ENCODE measurements around the gene CPNE6.

CPNE6 gene

DNA sequence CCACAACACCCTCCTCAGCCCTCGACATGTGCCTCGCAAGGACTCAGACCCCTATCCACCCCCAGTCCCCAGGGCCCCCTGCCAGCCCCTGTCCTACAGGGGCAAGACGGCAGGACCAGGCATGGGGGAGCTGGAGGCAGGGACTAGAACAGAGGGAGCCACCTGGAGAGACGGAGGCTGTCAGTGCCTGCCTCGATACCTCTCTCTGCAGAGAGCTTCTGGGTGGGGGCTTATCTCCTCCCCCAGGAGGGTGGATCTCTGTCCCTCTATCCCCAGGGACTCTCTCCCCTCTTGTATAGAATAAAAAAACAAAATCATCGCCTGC is 2.0 kb upstream of the CPNE6 start:
- DNase-seq (ENCODE audit: low read depth in 2 of 2): no peak

GRCh38 chr14:24070285-24071143 is 848 bp upstream of the CPNE6 start:
- no peak for DNase-seq (ENCODE audit: low read depth in 2 of 2)

DNA sequence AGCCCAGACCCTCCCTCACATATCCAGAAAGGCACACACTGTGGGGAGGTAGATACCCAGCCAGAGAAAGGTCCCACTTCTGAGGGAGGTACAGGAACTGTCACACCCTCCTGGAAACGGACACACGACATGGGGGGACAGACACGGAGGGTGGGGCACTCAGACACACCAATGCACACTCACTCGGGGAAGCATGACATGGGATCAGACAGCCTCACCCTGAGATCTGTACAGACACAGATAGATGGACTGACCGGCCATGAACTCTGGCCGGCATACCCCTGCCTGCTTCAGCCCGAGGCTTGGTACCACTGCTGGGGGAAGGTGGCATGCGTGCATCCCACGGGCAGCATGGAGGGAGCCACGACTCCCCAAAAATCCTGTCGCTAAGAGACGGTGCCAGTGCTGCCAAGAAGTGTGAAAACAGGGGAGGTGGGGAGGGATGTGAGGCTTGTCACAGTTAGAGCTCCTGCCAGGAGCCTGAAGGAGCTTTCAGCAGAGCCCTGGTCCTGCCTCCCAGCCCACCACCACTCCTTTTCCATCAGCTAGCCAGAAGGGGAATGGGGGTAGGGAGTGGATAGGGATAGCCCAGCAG is 571 bp downstream of the CPNE6 start:
- no peak for DNase-seq (ENCODE audit: low read depth in 2 of 2)

GRCh38 chr14:24072436-24072835 is 1.1 kb downstream of the CPNE6 start:
- no peak for DNase-seq (ENCODE audit: low read depth in 2 of 2)

DNA sequence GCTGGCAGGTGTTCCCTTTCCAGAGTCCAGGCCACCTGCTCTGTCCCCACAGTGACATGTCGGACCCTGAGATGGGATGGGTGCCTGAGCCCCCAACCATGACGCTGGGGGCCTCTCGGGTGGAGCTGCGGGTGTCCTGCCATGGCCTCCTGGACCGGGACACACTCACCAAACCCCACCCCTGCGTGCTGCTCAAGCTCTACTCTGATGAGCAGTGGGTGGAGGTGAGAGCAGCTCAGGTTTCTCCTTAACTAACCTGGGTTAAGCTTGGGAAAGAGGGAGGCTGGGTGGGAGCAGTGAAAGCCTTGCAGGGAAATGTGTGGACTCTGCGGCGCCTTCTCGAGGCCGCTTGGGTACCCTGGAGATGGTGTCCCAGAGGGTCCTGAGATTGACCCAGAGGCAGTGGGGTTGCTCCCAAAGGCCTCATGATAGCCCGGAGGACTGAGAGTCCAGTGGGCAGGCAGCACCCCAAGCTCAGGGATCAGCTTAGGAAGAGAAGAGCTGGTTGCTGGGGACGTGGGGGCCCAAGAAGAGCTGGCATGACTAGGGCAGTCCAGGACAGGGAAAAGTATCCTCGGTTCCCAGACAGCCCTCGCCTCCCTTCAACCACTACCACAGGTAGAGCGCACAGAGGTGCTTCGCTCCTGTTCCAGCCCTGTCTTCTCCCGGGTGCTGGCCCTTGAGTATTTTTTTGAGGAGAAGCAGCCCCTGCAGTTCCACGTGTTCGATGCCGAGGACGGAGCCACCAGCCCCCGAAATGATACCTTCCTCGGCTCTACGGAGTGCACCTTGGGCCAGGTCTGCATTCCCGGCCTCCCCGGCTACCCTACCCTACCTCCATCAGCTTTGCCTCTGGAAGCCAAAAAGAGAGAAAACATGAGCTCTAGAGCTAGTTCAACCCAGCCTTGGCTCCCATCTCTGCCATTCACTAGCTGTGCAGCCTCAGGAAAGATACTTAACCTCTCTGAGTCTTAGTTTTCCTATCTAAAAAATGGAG is 1.8 kb downstream of the CPNE6 start:
- DNase-seq (ENCODE audit: low read depth in 2 of 2): no peak

DNA sequence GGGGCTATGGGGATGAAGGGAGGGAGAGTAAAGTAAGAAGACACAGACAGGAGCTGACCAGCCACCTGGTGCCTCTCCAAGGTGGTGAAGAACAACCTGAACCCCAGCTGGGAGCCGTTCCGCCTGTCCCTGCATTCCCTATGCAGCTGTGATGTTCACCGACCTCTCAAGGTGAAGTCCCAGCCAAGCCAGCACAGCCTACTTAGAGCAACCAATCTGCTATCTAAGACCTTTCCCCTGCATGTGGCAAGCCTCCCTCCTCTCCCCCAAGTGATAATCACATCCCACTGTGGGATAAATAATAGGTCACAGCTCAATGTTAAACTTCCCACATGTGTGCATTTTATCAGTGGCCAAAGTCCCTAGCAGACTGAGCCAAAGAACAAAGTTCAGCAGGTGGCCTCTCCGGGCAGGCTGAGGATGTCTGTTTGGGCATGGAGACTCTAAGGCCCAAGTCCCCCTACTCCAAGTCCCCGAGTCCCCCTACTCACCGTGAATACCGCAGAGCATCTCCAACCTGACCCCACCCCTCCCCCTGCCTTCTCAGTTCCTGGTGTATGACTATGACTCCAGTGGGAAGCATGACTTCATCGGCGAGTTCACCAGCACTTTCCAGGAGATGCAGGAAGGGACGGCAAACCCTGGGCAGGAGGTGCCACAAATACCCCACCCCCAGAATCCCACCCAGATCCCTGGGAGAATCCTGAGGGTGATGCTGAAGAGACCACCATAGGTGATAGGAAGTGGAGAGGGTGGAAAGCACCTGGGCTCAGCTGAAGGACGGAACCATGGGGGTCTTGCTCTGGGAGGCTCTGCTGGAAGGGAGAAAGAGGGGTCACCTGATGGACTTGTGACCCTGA is 3.5 kb downstream of the CPNE6 start:
- no peak for DNase-seq (ENCODE audit: low read depth in 2 of 2)

DNA sequence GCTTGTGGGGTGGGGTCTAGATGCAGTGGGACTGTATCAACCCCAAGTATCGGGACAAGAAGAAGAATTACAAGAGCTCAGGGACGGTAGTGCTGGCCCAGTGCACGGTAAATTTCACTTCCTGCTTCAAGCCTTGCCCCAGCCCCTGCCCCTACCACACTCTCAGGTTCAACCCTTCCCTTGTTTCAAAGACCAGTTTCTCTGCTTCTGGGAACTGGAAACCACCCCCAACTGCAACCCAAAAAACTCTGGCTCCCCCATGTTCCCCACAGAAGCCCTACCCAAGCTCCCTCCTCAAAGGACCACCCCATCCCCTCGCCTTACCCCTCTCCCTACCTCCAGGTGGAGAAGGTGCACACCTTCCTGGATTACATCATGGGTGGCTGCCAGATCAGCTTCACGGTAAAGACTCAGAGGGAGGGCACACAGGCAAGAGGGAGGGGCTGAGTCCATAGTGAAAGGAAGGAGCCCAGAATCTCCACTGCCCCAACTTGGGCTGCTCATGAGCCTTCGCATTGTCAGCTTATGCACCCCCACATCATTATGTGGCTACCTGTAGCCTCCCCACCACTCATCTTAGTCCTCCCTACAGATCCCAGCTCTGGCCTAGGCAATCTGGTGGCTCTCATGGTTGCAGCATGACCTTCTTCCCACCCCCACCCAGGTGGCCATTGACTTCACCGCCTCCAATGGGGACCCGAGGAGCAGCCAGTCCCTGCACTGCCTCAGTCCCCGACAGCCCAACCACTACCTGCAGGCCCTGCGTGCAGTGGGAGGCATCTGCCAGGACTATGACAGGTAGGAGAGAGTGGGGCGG is 4.3 kb downstream of the CPNE6 start:
- no peak for DNase-seq (ENCODE audit: low read depth in 2 of 2)

DNA sequence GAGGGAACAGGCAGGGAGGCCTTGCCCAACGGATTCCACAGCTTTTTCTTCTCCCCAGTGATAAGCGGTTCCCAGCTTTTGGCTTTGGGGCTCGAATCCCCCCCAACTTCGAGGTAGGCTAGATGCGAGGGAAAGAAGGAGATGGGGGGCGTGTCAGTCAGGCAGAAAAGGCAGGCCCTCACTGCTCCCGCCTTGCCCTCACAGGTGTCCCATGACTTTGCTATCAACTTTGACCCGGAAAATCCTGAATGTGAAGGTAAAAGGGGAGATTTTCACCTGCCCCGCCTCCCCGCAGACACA is 4.9 kb downstream of the CPNE6 start:
- DNase-seq (ENCODE audit: low read depth in 2 of 2): no peak

- no peak for DNase-seq (ENCODE audit: low read depth in 2 of 2)
Observed at GRCh38 chr14:24077086-24077485, 5.7 kb downstream of the CPNE6 start.

DNA sequence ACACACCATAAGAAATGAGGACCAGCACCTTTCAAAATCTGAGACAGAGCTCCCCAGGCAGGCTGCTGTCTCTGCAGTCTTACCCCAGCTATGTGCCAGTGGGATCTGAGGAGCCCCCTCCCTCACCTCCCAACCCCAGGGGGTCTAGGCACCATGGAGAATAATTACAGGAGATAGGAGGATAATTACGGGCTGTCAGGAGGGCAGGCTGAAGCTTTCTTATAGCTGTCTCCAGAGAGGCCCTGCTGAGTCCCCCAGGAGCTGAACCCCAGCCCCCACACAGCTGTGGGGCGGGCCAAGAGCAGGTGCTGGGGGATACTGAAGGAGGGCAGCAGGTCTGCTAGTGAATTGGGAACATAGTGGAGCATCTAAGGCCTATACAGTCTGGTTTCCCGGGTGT is 6.8 kb downstream of the CPNE6 start:
- no peak for DNase-seq (ENCODE audit: low read depth in 2 of 2)

DNA sequence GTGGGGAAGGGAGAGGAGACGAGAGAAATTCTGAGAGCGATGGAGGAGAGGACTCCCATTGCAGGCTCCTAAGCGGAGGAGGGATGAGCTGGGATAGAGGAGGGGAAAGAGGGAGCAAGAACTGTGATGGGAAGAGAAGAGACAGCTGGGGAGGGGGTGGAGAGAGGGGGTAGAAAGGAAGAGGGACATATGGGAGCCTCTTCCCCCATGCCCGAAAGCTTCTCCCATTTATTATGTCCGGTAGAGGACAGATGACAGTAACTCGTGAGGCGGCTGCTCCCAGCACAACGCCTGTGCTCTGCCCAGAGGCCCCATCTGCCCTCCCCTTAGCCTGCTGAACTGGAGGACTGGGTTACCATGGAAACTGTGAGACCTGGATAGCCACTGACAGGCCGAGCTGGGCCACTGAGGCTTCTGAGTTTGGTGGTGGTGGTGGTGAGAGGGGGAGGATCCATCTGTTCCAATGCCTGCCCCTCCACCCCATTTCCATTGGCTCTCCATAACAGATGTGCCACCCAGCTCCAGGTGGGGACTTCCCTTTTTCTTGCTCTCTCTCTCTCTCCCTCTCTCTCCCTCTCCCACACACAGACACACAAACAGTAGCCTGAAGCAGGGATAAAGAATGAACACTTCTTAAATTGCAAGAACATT is 8.3 kb downstream of the CPNE6 start:
- DNase-seq (ENCODE audit: low read depth in 2 of 2): no peak

- DNase-seq (ENCODE audit: low read depth in 2 of 2): no peak
Observed at GRCh38 chr14:24080142-24080530, 8.8 kb downstream of the CPNE6 start.

DNA sequence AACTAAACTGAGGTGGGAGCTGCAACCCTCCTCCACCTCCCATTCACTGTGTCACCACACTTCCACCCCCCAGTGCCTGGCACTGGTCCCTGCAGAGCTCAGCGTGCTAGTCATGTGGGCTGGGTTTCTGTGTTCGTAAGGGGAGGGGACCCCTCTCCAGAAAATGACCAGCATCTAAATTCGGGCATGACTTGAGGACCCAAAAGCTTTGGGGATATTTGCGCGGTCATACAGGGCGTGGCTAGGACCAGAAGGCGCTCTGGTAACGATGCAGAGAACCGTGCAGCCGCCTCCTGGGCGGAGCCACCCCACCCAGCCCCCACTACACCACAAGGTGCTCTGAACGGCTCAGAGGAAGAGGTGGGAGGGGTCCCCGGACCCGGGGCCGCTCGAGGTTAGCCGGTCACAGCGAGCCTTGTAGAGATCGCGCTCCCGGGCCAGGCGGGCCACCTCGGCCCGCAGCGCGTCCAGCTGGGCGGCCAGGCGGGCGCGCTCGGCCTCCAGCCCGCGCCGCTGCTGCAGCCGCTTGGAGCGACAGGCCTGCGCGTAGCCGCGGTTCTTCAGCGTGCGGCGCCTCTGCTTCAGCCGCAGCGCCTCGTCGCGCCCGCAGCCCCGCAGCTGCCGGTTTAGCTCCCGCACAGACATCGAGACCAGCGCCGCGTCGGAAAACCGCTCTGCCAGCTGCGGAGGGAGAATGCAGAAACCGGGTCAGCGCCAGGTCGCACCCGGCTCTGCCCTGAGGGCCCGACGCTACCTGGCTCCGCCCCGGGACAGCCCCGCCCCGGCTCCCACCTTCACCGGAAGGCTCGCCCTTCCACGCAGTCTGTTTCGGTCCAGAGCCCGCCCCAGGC is 9.8 kb downstream of the CPNE6 start:
- DNase-seq (ENCODE audit: low read depth in 2 of 2): peak; percentile 54 to 71

GRCh38 chr14:24081739-24082211 is 10.4 kb downstream of the CPNE6 start:
- DNase-seq (ENCODE audit: low read depth in 2 of 2): no peak

GRCh38 chr14:24082411-24083080 is 11.2 kb downstream of the CPNE6 start:
- DNase-seq (ENCODE audit: low read depth in 2 of 2): no peak

DNA sequence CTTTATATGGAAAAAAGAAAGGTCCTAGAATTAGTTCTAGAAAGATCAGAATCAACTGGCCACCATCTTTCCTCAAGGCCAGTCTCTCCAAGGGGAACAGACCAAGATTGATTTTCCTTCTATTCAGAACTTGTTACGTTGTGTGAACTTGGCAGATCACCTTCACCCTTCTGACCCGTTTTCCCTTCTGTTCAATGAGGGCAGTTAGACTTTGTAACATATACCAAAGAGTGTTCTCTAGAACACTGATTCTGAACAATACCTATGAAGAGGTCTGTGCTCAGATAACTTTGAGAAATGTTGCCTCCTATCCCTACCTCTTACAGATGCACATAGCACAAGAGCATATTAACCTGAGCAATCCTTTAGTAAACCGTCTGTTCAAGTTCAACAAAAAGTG is 12.1 kb downstream of the CPNE6 start:
- no peak for DNase-seq (ENCODE audit: low read depth in 2 of 2)

DNA sequence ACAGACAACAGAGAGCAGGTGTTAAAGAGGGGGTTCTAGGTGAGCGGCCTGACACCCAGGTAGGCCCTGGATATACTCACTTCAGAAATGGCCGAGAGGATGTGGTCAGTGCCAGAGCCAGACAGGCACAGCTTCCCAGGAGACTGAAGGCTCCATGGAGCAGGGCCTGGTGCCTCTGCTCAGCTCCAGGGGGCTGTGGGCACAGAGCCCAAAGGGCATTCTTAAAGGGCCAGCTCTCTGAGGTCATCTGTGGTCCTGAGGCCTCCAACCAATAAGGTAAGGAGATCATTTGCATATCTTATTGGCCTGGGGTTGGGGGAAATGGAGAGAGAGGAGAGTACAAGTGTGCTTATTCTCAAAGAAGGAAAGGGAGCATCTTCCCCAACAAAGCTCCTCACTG is 13.1 kb downstream of the CPNE6 start:
- DNase-seq (ENCODE audit: low read depth in 2 of 2): no peak

DNA sequence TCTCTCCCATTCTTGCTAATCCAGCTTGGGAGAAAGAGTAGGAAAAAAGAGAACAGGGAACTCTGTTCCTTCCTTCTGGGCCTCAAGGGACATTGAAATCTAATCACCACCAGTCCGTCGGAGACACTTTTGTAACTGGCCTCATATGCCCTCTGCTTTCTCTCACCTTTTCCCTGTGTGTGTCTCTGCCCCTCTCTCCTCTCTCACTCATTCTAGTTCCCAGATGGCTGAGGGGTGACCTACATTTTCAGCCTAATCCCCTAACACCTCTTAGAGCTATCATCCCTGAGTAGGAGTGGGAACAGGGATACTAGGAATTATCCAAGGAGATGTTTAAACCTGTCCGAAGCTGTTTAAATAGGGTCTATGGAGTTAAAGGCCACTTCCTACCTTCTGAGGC is 13.9 kb downstream of the CPNE6 start:
- DNase-seq (ENCODE audit: low read depth in 2 of 2): no peak

Measured in stimulated activated CD4-positive, alpha-beta T cell treated with anti-CD3 and anti-CD28 coated beads, Interleukin-12 subunit alpha, Interleukin-12 subunit beta, amount 100 ng/mL, for 24 hours (primary cell).